Stimulated activated CD4-positive, alpha-beta T cell treated with anti-CD3 and anti-CD28 coated beads, Interleukin-15, amount 100 ng/mL, for 1 hour (primary cell): ENCODE measurements around the gene RANBP9.

Experiments
- DNase-seq, 2 donors: peaks; one replicate each; pipeline ENCODE4 v3.0.0-alpha.2; 2020; ENCODE audit warnings: low read depth in 1 of 2, low spot score in 1 of 2

The RANBP9 gene

DNA sequence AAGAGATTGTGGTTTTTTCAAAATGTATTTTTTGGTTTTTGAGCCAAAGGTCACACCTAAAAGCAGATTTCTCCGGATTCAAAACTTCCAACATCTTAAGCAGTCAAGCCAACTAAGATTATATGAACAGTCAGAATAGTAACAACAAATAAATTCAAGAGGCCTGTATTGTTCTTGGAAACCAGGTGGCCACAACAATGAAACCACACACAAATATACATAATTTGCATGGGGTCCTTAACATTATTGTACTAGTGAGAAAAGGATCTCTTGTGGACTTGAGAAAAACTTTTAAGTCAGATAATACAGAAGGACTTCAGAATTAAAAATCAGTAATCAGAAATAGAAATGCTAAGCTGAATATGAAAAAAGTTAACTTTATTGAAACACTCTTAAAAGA lies 55.9 kb downstream of the RANBP9 start:
- no peak for DNase-seq

- no peak for DNase-seq
Observed at GRCh38 chr6:13654496-13654895, 57.1 kb downstream of the RANBP9 start.

GRCh38 chr6:13653296-13653695 lies 58.3 kb downstream of the RANBP9 start:
- no peak for DNase-seq

DNA sequence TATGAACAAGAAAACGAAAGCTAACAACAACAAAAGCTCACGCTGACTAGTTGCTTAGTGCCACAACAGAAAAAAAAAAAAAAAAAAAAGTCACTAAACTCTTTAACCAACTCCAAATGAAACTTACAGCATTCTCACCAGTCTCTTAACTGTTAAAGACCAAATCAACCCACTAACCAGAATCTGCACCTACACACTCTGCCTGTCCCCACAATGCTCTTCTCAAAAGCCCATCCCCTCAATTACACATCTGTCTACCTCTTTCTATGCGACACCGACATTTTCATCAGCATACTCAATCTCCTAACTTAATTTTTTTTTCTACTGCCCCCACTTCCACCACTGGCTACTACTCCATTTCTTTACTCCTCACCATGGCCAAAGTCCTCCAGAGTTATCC lies 62.2 kb downstream of the RANBP9 start:
- no peak for DNase-seq

DNA sequence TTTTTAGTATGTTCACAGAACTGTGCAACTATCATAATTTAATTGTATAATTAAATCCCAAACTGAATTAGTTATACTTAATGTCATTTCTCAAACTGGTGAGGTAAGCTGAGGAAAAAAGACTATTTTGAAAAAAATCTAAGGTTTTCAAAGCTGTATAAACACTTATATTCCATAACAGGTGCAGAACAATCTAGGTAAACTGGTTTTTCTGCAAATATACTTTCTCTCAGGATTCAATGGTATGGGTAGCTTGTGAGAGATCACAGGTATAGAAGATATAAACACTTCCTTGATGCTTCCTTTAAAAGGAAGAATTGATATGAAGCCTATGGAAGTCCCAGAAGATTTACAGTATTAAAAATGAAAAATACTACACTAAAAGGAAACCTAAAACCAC lies 62.8 kb downstream of the RANBP9 start:
- DNase-seq: no peak

DNA sequence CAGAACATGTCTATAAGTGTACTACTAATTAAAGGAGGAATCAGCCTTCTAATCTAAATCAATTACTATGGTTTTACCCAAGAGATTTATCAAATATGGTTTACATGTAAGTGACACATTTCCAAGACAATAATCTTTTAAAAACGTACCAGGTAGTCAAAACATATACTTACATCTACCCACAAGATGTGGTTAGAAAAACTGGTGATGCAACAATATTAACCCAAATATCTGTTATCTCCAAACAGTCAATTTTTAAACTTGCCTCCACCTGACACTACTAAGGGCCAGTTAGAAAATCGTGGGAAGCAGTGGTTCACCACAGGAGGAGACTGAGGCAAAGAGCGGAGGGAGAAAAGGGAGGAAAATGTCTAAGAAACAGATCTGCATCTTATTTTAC lies 68.5 kb downstream of the RANBP9 start:
- DNase-seq: no peak

GRCh38 chr6:13641315-13641714 lies 70.3 kb downstream of the RANBP9 start:
- no peak for DNase-seq

- DNase-seq: no peak
Observed at GRCh38 chr6:13638626-13639025, 73.0 kb downstream of the RANBP9 start.

DNA sequence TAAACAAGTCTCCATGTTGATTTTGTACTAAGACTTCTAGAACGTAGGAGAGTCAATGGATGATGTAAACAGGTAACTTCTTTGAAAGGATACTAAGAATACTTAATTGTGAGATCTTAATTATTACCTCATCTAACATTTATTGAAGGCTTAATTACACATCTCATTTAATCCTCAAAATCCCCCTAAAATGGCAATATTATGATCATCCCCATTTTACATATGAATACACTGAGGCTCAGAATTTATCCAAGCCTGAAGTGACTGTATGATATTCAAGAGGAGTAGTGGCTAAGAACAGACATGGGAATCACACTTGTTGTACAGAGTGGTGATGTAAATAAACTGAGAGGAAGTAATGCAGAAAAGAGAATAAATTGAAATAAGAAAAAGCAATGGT lies 73.6 kb downstream of the RANBP9 start:
- DNase-seq: no peak

- DNase-seq: no peak
Observed at GRCh38 chr6:13635948-13636658, 75.5 kb downstream of the RANBP9 start.

- DNase-seq: no peak
Observed at GRCh38 chr6:13633343-13633742, 78.3 kb downstream of the RANBP9 start.

DNA sequence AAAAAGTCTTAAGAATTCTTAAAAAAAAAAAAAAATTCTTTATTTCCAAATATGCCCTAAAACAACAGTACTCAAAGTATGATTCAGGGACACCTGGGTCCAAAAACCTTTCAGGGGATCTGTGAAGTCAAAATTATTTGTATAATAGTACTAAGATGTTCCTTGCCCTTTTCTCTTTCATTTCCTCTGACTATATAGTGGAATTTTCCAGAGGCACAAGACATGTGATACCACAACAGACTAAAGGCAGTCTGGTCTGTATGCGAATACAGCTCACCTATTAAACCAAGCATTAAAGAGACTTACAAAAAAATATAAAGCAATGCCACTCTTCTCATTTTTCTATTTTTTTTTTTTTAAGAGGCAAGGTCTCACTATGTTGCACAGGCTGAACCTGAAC lies 81.1 kb downstream of the RANBP9 start:
- DNase-seq: no peak

GRCh38 chr6:13629459-13630116 lies 82.0 kb downstream of the RANBP9 start:
- no peak for DNase-seq

GRCh38 chr6:13624871-13625288 lies 86.8 kb downstream of the RANBP9 start:
- DNase-seq: no peak

GRCh38 chr6:13617066-13617465 lies 94.6 kb downstream of the RANBP9 start:
- no peak for DNase-seq

GRCh38 chr6:13615792-13616120 lies 95.9 kb downstream of the RANBP9 start:
- DNase-seq: peak; percentile 12 to 30

GRCh38 chr6:13614926-13615791 lies 96.5 kb downstream of the RANBP9 start, which contains the start of gene NOL7:
Gene NOL7, plus strand, starts transcription at chr6:13615335. Its CDS starts 24 bp downstream, at chr6:13615359.
- peak; percentile 97 to 98 for DNase-seq

GRCh38 chr6:13614126-13614925 lies 97.3 kb downstream of the RANBP9 start:
- peak in 1 of 2 donors; percentile 9 for DNase-seq

- no peak for DNase-seq
Observed at GRCh38 chr6:13613029-13613594, 98.5 kb downstream of the RANBP9 start.

DNA sequence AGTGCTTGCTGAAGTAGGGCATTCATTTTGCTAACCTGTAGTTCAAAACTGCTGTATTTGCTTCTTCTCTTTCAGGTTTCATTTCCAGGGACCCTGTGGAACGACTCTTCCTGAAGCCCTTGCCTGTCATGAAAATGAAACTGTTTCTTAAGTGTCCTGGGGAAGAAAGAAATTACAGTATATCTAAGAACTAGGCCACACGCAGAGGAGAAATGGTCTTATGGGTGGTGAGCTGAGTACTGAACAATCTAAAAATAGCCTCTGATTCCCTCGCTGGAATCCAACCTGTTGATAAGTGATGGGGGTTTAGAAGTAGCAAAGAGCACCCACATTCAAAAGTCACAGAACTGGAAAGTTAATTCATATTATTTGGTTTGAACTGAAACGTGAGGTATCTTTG lies 99.9 kb downstream of the RANBP9 start:
- no peak for DNase-seq

GRCh38 chr6:13605634-13606033 lies 106.0 kb downstream of the RANBP9 start:
- DNase-seq: no peak
